GM21515 (cell line): ENCODE measurements around the gene RALGPS1.

Source experiments
- ATAC-seq: cut with Tn5 transposase; IDR thresholded peaks from one replicate; pipeline ENCODE4 v1.9.1; 2021; ENCODE audit not compliant: unreplicated experiment

RALGPS1 gene

DNA sequence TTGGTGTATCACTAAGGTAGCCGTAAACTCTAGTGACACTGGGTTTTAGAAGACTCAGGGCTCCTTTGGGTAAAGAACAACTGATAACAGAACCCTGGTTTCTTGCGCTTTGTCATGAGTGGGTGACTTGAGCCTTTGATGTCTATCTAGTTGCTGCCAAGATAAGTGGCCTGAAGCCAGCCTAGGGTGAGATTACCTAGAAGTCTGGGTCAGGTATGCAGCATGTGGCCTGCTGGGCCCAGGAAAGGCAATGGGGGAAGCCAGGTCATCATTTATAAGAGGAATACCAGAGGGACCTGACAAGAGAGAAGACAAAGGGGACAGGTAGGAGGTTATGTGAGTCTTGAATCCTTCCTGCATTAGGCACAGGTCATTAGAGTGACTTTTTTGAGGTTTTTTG, 326.8 kb downstream of the RALGPS1 start:
- no peak for ATAC-seq

DNA sequence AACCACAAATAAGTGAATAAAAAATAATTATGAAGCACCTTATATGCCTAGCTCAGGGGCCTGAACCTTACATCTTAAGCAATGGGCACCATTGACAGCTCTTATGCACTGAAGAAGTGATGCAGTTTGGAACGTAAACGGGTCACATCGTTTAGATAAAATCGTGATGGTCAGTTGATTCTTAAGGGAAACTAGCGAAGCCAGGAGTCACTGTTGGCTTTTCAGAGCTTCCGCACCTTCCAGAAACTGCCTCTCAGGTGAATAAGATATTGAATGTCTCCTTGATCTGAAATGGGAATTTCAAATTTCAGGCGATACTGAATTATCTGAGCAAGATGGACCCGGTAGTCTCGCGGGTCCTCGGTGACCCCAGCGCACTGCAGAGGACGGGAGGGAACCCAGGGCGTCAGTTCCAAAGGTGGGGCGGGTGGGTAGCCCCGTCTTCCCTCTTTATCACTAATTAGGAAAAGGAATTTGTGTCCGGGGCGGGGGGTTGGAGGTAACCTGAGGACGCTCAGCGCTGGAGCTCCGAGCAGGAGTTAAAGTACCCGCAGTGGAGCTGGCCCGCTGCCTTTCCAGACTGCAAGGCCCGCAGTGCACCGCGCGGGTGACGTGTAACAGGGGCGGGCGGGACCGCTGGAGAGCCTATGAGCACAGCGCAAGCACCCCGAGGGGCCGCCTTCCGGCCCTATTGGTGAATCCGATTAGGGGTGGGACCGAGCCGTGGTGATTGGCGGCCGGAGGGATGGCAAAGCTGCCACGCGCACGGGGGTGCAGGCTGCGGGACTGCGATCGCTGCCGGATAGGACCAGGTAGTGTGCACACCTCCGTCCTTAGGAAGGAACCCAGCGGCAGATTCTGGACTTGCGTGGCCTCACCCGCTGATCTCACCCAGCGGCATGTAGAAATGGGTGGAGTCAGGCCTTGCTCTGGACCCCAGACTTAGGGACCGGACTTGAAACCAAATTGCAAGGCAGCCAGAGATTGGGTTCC, 330.3 kb downstream of the RALGPS1 start:
- peak; percentile 100 for ATAC-seq

DNA sequence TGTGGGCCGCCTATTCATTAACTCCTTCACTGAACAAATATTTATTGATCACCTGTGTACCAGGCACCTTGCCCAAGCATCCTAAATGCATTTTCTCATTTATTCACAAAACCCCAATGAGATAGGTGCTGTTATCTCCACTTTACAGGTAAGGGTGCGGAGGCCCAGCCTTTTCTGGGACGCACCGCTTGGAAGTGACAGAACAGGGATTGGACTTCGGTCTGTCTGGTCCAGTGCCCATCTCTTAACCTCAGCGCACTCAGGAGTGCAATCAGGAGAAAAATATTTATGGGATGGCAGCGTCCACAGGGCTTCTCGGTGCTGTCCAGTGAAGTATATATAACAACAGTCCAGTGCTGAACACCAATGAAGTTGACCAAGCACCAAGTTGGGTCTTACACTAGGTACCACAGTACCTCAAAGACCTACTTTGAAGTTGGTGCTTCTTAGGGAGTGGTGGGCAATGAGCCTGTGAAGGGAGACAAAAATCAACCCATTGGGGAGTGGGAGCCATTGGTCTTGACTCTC, 331.1 kb downstream of the RALGPS1 start:
- no peak for ATAC-seq

DNA sequence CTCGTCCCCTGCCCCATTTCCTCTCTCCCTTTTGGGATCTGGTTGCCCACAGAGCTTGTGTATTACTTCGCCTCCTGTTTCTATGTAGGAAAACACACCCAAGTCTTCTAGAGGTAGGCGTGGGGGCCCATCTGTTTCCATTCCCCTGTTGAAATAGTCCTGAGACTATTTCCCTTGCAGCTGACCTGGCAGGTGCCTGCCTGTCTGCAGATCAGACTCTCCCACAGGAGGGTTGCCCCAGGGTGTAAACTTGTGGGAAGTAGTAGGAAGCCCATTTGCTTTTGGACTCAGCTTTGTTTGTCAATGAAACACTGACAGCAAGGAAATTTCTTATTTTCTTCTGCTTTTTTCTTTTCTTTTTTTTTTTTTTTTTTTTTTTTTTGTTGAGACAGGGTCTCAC, 333.7 kb downstream of the RALGPS1 start:
- no peak for ATAC-seq

GRCh38 chr9:127249877-127250276, 335.3 kb downstream of the RALGPS1 start:
- ATAC-seq = no peak

DNA sequence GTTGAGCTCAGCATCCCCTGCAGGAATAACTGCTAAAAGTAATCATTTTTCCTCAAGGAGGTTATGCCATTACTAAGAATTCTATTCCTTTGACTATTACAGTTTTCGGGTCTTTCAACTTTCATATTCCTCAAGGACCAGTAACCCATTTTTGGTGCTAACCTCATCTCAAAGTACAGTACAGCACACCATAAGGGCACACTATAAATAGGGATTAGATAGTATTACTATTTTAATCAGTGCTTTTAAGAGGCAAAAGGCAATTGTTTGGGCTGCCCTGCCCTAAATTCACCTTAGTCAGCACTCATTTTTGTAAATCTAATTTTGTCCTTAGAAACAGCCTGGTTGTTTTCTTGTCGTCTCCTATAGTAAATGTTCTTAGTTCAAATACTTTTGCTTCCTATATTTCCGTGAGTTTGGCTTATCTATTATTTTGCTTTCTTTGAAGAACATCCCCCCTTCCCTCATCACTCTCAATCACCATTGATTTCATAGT, 336.4 kb downstream of the RALGPS1 start:
- no peak for ATAC-seq

GRCh38 chr9:127252410-127253318, 338.1 kb downstream of the RALGPS1 start:
- no peak for ATAC-seq

DNA sequence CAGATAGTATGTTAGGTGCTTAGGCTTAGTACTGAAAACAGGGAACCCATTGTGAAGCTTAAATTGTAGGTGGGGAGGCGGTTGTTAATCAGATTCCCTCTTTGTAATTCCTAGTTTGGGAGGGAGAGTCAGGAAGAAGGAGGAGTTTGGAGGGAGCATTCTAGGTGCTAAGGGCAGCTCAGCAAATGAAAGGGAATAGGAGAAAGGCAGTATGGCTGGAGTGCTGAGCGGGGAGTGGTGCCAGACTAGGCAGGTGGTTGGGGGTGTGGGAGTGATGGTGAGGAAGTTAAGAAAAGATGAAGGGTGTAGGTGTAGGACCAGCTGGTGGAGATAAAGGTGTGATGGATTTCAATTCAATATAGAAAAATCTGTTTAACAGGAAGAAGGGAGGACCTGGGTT, 338.9 kb downstream of the RALGPS1 start:
- ATAC-seq = no peak

GRCh38 chr9:127255692-127256091, 341.1 kb downstream of the RALGPS1 start:
- no peak for ATAC-seq

DNA sequence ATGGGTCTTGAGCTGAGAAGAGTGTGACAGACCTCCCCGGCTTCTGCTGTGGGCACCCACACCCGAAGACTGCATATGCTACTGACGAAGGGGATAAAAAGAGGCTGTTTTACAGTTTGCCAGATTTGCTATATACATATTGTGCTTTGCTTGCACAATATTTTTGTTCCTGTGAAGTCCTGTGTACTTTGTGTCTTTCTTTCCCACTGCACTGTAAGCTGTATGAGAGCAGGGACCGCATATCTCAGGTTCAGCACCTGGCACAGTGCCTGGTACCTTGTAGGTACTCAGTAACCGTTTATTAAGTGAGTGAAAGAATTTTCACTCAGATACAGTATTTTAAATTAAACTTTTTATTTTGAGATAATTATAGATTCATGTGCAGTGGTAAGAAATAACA, 341.7 kb downstream of the RALGPS1 start:
- no peak for ATAC-seq

DNA sequence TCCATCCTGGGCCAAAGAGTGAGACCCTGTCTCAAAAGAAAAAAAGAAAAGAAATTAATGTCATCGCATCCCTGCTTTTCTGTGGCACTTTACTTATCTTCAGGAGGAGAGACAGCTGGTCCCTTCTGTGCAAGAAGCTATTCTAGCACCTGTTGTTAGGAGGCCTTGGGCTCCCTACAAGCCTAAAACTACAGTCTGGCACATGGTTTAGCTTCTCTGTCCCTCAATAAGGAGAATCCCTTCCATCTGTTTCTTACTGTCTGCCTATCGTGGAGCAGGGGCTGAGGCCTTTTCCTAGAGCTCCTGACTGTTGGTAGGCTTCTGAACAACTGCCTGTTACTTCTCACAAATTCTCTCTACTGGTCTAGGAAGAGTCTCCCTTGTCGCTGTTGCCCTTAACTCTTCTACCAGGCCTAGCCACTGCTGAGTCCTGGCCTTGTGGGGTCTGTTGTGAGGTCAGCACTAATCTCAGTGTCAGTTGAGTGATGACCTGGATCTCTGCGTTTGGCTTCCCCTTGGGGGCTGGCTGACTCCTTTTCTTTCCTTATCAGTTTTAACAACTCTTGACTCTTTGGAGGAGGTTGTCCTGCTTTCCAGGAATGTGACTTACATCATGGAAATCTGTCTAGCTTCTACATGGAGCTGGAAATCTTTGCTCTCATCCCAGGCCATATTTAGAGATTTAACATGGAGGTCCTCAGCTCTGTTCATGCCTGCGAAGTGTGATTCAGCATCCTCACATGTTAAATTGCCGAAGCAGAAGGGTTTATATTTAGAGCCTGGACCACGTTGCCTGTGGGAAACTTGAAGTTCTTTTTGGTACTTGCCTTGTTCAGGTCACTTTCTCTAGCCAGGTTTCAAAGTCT, 344.3 kb downstream of the RALGPS1 start:
- ATAC-seq = no peak

- ATAC-seq = no peak
Measured at GRCh38 chr9:127262602-127263001, 348.0 kb downstream of the RALGPS1 start.

- ATAC-seq = no peak
Measured at GRCh38 chr9:127263237-127263636, 348.7 kb downstream of the RALGPS1 start.

GRCh38 chr9:127263664-127264063, 349.1 kb downstream of the RALGPS1 start:
- no peak for ATAC-seq

DNA sequence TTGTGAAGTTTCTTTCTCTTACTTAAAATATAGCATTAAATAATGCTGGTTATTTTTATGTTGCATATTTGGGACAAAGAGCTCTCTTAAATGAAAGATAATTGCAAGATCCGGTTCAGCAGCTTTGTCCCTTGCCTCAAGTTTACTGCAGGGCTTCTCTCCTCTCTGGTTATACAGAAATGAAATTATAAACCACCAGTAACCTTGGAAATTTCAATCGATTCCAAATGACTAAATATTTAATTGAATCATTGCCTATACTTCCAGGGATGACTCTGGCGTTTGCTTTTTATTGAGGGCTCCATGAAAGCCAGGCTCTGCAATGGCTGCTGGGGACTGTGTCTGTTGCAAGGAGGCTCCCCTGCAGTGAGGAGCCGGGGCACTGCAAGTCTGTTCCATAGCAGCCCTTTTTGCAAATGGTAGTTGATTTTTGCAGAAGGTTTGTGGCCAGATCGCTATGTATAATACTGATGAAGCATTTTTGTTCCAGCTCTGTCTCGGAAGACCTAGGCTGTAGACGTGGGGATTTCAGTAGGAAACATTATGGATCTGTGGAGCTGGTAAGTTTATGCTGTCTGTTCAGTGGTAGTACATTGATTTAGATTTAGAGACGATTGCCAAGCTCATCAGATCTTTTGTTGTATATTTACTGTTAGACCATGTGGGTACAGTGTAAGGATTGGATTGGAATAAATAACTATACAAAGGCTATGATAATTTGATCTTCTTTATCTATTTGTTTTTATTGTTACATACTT, 350.1 kb downstream of the RALGPS1 start, which contains the start of gene GARNL3:
Gene GARNL3 (plus strand): TSS at position 313 of the 758 bp plus-strand sequence. CDS start 104 bp downstream, at position 417.
- no peak for ATAC-seq

- ATAC-seq = no peak
Measured at GRCh38 chr9:127267793-127268525, 353.4 kb downstream of the RALGPS1 start.

- ATAC-seq = no peak
Measured at GRCh38 chr9:127269449-127269848, 354.9 kb downstream of the RALGPS1 start.
